ENCODE results near the gene HAGH. TPM values are rescaled to one million over a fixed set of nuclear protein-coding genes. Genes with fewer than 3 reads are reported as not detected.
"Not testable (repeated sequence)": the region's sequence is repeated elsewhere in the genome, so short reads cannot be mapped to it uniquely, and the experiment has no call there.

Gene HAGH
- total RNA-seq, 2 donors from 2014 or later = 36.1 to 48.2 TPM

DNA sequence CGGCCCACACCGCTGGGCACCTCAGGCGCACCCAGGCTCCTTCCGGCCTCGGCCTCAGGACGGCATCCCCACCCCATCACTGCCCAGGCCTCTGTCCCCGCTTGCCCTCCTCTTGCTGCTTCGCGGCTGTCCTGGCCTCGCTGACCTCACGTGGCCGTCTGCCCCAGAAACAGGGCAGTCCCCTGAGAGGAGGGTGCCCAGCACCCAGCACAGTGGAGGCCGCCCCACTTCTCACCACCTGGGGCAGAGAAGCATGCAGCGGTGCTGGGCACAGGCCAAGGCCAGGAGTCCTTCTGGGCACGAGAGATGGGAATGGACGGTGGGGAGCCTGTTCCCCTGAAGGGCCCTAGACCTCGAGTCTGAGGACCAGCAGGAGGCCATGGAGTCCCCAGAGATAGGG, 8.9 kb downstream of the HAGH start:
- intact Hi-C loops (cut with DNase I) = loop anchor here in 1 of 2 donors (2.0 kb wide), 1 partner anchor 419 kb away; the partner anchor contains the start of gene DNASE1L2
- DNase-seq (ENCODE audit: low spot score) = peak; percentile 72

DNA sequence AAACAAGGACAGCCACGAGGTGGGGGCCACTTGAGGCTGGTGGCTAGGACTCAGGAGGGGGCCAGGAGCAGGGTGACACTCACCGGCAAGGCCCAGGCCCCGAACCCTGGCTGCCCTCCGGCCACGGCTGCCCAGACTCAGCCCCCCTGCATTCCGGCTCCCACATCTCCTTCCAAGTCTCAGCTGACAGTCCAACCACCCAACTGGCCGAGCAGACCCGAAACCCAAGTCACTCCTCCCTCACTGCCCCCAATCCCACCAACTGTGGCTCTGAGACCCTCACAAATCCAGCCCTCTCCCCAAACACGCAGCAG, 9.4 kb downstream of the HAGH start:
- intact Hi-C loops (cut with DNase I) = loop anchor here in 1 of 2 donors (2.0 kb wide), 1 partner anchor 420 kb away; the partner anchor contains the start of gene DNASE1L2
- DNase-seq (ENCODE audit: low spot score) = peak; percentile 64

DNA sequence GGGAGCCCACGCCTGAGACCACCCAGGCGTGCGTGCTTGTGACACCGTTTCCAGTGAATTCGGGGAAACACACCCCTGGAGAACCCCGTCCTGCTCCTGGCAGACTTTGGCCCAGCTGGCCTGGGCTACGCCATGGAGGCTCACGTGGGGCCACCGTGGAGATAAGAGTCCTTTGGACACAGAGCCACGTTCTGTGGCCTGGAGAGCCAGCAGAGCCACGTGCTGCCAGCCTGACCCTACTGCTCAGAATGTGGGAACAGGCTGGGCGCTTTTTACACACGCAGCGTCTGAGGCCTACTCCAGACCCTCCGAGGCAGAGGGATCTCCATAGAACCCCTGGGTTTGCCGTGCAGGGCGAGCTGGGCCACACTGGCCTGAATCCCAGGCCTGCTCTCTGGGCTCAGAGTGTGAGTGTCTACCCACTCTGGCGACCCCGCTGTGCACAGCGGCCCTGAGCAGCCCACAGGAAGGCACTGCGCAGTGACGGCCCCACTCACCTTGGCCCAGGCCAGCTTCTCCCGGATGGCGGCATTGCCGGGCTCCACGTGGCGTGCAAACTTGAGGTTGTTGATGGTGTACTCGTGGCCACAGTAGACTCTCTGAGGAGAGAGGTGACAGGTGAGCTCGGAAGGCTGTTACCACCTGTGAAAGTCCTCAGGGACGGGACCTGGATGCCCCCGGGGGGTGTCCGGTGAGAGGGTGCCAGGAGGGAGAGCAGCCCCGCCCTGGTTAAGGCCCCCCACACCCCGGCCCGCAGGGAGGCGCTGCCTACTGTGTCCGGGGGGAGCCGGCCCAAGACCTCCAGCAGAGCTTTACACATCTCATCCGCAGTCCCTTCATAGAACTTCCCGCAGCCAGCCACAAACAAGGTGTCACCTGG, 10.0 kb downstream of the HAGH start:
- intact Hi-C loops (cut with DNase I) = loop anchor here in 1 of 2 donors (2.0 kb wide), 1 partner anchor 420 kb away; the partner anchor contains the start of gene DNASE1L2
- DNase-seq (ENCODE audit: low spot score) = peak; percentile 73

DNA sequence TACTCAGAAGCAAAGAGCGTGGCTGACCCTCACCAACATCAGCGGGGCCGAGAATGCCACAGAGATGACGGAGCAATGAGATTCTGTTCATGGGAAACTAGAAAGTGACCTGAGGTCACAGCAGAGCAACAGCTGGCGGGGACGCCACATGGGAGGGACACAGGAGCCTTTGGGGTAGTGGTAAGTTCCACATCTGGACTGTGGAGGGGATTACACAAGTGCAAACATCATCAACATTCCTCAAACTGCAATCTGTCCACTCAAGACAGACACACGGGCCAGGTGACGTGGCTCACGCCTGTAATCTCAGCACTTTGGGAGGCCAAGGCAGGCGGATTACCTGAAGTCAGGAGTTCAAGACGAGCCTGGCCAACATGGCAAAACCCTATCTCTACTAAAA, 11.2 kb downstream of the HAGH start:
- intact Hi-C loops (cut with DNase I) = no loop called here
- DNase-seq (ENCODE audit: low spot score) = no peak

DNA sequence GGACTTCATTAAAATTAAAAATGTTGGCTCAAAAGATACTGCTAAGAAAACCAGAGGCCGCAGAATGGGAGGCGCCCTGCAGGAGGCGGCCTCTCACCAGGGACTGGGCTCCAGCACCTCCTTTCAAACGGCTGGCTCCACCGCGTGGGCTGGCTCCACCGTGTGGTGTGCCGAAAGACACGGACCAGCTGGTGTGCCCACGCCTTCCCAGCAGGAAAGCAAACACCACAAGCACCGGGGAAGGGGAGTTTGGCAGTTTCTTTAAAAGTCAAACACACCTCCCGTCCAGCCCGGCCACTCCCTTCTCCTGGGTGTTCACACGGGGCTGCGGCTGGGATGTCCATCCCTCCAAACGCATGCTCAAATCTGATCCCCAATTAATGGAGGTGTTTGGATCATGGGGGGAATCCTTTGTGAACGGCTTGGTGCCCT, 13.9 kb downstream of the HAGH start:
- peak; percentile 79 for DNase-seq (ENCODE audit: low spot score)
- intact Hi-C loops (cut with DNase I) = loop anchor here in 1 of 2 donors (5.0 kb wide), 1 partner anchor 50 kb away; no protein-coding TSS in a partner anchor

DNA sequence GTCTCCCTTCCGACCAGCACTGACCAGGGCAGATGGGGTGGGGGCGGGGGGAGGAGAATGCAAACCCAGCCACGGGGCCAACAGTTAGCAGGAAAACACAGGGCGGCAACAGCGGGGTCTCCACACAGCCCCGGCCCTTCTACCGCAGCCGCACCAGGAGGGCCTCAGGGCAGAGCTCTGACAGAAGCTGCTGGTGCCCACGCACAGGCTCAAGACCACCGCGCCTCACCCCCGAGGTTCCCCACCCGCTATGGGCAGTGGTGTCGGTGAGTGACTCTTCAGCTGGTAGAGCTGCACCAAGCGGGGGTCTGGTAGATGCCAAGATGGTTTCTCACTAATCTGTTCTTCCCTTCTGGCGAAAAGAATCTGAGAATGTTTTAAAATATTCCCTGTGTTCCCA, 16.1 kb downstream of the HAGH start:
- intact Hi-C loops (cut with DNase I) = loop anchor here in 1 of 2 donors (5.0 kb wide), 1 partner anchor 48 kb away; no protein-coding TSS in a partner anchor
- no peak for DNase-seq (ENCODE audit: low spot score)

DNA sequence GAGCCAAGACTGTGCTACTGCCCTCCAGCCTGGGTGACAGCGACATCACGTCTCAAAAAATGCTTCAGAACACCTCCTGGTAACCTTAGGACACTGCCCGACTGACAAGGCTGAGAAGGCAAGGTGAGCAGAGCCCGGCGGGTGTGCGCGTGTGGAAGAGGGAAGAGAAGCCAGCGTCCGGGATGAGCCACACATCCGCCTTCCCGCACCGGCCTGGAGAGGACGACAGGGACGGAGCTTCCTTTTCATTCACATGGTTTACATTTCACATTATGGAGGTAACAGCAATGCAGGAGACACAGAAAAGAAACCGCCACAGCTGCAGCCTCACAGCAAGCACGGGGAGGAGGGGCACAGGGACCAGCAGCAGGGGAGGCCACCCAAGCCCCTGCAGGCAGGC, 16.5 kb downstream of the HAGH start:
- intact Hi-C loops (cut with DNase I) = loop anchor here in 1 of 2 donors (5.0 kb wide), 1 partner anchor 48 kb away; no protein-coding TSS in a partner anchor
- no peak for DNase-seq (ENCODE audit: low spot score)

DNA sequence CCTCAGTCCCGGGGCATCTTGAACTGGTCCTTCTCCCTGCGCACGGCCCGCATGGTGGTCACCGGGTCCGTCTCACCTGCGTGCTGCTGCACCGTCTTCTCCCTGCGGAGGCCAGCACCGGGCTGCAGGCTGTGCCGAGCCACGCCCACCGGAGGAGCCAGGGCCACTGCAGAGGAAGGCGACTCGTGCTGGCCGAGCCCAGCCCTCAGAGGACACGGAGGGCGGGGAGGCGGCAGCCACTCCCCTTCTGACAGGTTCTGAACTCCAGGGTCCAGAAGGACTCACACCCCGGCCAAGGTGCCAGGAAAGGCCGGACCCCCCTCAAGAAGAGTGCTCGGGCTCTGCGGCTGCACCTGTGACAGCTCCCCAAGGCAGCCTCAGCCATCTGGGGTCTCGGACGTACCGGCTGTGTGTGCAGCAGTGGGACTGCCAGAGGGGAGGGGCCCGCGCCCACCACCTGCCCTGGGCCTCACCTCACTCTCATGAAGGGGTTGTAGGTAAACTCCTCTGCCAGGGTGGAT, 17.3 kb downstream of the HAGH start:
- no peak for DNase-seq (ENCODE audit: low spot score)

DNA sequence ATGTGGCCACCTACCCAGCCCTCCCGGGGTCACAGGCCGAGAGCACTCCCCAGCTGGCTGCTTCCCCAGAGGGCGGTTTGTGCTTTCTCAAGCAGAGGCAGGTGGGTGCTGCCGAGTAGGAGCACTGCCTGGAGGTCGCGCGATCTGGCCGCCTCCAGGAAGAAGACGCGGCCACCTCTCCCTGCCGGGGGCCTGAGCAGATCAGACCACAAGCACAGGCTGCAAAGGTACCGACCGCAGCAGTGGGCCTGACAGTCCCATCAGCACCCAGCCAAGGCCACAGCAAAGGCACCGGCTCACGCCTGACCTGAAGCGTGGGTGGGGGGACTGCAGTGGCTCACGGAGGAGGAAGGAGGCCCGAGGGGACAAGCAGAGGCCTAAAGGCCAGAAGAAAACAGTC, 17.9 kb downstream of the HAGH start:
- intact Hi-C loops (cut with DNase I) = no loop called here
- no peak for DNase-seq (ENCODE audit: low spot score)

More for the DNA sequence above, 17.3 kb downstream of the HAGH start:
- intact Hi-C loops (cut with DNase I) = no loop called here

DNA sequence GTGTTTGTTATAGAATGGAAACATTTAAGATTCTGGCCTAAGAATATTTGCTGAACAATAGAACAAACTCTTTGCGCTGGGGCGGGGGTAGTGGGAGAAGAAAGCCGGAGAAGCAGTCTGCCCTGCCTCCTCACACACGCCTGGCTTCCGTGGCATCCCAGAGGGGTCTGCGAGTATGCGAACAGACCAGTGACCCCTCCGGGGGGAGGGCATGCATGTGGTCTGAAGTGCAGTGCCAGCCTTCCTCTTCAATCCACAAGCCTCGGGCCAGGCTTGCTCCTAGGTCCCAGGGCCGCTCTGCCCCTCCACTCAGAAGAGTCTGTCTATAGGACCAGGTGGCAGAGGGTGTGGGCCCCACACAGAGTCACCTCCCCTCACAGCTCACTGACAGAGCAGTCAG, 19.0 kb downstream of the HAGH start:
- intact Hi-C loops (cut with DNase I) = no loop called here
- DNase-seq (ENCODE audit: low spot score) = no peak

DNA sequence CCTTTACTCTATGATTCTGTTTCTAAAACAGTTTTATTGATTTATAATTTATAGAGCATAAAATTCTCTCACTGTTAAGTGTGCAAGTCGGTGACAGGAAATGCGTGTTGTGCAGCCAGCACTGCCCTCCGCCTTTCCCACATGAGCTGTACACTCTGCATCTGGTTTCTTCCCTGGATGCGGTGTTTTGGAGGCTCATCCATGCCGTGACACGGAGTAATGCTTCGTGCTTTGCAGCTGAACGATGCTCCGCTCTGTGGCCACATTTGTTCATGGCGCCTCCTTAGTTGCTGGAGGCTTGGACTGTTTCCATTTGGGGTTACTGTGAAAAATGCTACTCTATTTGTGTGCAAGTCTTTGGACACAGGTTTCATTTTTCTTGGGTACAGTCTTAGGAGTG, 25.9 kb downstream of the HAGH start:
- intact Hi-C loops (cut with DNase I) = no loop called here
- DNase-seq (ENCODE audit: low spot score) = no peak

DNA sequence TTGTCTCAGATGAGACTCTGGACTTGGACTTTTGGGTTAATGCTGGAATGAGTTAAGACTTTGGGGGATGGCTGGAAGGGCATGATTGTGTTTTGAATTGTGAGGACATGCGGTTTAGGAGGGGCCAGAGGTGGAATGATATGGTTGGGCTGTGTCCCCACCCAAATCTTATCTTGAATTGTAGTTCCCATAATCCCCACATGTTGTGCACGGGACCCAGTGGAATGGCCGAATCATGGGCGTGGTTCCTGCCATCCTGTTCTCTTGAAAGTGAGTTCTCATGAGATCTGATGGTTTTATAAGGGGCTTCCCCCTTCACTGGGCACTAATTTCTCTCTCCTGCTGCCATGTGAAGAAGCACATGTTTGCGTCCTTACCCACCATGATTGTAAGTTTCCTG, 27.4 kb downstream of the HAGH start:
- intact Hi-C loops (cut with DNase I); DNase-seq (ENCODE audit: low spot score): not testable (repeated sequence)

DNA sequence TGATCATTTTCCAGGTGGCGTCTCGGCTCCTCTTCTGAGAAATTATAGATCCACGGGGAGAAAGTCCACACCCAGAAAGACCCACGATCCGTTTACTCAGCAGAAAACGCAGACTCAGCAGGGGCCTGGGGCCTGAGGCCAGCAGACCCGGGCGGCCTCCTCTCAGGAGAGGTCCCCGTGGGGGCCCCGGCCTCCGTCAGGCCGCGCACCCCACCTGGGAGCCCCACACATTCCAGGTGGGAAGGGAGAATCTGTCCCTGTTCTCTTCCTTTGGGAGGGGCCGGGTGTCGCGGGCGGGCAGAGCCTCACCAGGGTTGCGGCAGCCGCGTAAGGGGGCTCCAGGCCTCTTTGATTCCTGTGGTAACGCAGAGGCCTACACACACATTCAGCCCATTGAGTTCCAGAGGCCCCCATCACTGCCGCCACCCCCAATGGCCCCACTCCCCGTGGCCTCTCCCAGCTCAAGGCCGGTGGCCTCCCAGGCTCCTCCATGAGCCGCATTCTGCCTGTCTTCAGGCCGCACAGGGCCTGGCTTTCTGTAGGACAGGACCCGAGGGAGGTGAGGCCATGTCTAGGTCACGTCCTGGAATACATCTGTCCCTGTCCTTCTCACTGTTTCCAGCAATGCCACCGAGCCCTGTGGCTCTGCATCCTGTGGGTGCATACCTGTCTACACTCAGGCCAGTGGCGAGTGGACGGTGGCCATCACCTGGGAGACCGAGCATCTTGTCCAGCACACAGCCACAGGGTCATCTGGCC, 31.5 kb downstream of the HAGH start:
- intact Hi-C loops (cut with DNase I) = no loop called here
- no peak for DNase-seq (ENCODE audit: low spot score)

DNA sequence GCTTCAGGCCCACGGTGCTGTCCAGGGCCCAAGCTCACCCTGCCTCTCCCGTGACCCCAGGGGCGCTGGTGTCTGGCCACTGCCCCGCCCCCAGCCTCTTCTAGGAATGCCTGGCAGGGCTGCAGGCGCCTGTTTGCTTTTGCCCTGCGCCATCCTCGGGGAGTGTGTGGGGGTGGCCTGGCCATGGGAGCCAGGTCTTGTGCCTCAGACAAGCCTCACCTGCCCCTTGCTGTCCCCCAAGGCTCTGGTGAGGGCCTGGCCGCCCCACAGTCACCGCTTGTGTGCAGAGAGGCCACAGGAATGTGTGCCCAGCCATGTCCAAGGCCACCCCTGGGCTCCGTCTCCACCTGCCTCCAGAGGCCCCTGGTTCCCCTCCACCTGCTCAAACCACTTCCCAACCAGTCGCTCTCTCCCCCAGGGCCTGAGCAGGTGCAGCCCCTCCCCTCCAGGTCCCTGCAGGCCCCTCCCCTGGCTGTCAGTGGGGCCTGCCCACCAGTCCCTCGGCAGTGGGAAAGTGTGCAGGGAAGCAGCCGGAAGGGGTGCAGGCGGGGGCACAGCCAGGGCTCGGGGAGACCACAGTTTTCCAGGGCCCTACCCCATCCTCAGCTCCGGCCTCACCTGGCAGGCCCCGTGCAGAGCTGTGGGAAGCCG, 32.3 kb downstream of the HAGH start:
- intact Hi-C loops (cut with DNase I) = no loop called here
- no peak for DNase-seq (ENCODE audit: low spot score)

DNA sequence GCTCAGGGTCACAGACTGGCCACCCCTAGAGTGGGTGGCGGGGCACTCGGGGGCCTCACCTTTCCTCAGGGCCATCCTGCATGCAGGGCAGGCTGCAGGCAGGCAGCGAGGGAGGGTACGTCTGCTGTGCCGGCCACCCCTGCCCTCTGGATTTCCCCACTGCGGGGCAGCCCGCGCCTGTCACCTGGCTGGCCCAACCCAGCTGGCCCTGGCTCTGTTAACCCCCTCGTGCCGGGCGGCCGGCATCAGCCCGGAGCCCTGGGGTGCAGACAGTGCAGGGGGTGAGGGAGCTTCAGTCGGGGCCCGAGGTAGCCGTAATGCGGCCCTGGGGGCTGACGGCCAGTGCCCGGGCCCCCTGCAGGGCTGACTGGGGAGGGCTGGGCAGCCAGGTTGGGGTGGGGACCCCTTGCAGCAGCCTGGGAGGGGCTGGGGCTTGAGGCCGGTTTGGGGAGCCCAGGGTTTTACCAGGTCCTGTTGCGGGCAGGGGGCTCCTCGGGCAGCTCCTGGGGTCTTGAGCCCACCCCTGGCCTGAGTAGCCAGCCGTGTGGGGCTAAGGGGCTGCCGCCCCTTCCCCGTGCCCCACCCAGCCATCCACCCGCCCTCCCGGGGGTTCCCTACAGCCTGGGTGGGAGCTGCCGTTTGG, 32.9 kb downstream of the HAGH start, which contains the start of gene IGFALS:
Gene IGFALS (minus strand): TSS at position 128 of the 643 bp plus-strand sequence. CDS start 53 bp downstream, at position 75.
- intact Hi-C loops (cut with DNase I) = no loop called here
- DNase-seq (ENCODE audit: low spot score) = no peak

DNA sequence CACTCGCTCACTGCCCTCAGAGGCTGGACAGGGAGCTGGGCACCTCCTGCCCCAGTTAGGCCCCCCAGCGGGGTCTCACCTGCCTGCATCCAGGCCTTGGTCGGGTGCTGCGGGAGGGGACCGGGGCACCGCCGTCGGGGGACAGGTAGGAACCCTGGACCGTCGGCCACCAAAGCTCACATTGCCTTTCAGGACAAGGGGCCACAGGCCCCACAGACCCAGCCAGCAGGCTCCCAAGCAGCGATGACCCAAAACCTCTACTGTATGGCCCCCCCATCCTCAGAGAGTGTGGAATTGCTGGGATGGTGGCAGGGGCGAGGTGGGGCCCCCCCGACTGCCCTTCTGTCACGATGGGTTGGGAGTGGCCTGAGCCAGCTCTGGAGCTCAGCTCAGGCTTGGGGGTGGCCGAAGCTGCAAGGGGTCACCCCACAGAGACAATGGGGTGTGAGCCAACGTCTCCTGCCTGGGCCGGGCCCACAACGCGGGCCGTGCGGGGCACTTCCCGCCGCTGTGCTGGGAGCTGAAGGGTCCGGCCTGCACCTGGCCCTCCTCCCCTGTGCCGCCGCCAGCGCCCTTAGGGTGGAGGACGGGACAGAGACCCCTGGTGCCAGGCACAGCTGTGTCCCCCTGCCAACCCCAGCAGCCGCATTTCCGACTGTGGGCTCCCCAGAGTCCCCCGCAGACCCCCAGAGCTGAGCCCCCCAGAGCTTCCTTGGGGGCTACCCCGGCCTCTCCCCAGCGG, 33.6 kb downstream of the HAGH start:
- intact Hi-C loops (cut with DNase I) = no loop called here
- no peak for DNase-seq (ENCODE audit: low spot score)

DNA sequence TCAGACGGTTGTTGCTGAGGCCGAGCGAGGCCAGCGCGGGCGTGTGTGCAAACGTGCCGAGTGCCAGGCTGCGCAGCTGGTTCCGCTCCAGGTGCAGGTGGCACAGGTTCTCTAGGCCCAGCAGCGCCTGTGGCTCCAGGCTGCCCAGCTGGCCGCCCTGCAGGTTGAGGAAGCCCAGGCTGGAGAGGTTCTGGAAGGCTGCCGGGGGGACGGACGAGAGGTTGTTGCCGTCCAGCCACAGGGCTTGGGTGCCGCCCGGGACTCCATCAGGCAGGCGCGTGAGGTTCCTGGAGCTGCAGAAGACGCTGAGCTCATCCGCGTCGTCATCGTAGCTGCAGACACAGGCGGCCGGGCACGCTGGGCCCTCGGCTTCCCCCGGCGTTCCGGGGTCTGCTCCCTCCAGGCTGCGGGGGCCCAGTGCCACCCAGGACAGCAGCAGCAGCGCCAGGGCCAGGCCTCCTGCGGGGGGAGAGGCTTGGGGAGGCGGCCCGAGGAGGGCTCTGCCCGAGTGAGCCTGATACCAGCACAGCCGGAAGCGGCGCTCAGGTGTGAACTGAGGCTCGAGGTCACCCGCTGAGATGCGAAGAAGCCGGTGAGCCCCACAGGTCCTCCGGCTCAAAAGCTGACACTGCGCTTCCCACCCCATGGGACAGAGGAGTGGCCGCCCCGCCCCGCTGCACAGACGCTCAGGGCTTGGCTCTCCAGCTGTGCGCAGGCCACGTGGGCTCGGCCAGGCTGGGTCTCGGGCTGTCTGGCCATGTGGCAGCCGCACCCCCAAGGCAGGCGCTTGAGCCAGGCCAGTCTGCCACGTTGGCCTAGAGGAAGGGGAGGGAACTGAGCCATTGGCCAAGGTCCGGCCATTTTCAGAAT, 34.4 kb downstream of the HAGH start:
- intact Hi-C loops (cut with DNase I) = no loop called here

More for the DNA sequence above, 34.4 kb downstream of the HAGH start:
- peak; percentile 74 for DNase-seq (ENCODE audit: low spot score)
